HG03469 (cell line): ENCODE data around the gene GRK4.
A peak's percentile ranks its signal among the peaks of the same experiment; 100 is the strongest.
"Not testable (repeated sequence)": the region's sequence is repeated elsewhere in the genome, so short reads cannot be mapped to it uniquely, and the experiment has no call there.

Source experiments
- ATAC-seq: cut with Tn5 transposase; IDR thresholded peaks from one replicate; pipeline ENCODE4 v1.9.1; 2021; ENCODE audit warnings: mild to moderate bottlenecking, moderate library complexity, moderate number of reproducible peaks; ENCODE audit not compliant: unreplicated experiment

Gene GRK4

DNA sequence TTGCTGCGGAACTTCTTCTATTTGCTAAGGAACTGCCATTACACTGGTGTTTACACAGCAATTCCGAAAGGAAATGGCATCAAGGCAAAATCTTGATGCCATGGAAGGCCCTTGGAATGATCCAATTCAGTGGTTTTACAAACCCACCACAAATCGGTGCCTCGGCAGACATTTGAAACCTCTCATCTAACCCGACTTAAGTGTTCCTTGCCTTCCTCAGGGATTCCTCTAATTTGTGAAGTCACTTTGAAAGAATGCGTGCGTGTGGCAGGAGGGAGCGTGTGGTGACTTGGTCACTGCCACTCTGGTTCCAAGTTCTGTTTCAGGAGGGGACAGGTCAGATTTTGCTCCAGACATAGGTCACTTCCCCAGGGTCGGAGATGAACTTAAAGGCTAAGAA, 4.9 kb upstream of the GRK4 start:
- no peak for ATAC-seq

DNA sequence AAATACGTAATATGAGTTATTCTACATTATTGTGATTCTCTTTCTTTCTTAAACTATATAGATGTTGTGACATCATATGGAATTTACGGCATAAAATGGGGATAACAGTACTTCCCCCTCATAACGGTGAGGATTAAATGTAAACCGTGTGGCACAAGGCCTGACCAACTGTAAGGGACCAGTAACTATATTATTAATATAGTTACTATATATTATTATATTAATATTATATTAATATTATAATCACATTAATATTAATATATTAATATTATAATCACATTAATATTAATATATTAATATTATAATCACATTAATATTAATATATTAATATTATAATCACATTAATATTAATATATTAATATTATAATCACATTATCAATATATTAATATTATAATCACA, 2.9 kb upstream of the GRK4 start:
- not testable (repeated sequence) for ATAC-seq

DNA sequence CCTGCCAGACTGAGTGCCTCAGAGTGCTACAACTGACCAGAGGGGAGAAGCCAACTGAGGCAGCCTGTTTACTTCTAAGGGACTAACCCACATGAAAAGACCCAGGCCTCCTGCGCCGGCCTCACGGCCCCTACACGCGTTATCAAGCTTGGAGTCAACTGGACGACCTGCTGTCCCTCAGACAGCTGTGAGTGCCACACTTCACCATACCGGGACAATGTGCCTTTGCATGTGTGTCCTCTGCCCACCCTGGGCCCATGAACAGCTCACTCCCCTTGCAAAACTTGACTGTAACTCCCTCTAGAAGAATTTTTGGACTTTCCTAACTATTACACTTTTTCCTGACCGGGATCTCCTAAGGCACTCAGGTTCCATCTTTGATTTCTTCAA, 2.0 kb upstream of the GRK4 start:
- ATAC-seq = no peak

DNA sequence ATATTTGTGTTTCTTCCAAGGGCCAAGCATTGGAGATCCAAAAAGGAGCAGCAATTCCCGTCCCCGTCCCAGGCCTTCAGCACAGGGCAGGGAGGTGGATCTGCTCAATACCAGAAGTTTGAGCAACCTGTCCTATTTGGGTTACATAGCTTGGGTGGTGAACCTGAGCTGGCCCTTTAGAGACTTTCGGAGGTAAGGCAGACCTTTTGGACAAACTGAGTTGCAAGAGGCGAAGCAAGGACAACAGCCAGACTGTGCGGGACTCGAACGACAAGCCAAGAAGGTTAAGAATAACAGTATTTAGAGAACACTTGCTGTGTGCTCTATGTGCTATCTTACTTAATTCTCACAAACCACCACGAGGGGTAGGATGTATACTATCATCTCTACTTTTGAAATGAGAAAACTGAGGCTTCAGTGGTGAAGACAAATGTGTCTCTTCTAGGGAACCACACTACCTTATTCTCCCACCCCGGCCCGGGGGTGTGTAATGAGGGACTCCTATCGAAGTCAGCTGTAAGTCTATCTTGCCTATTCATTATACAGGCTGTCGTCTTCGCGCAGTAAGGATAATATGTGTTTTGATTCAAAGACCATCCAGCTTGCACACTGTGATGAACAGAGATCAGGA, 1.4 kb upstream of the GRK4 start:
- no peak for ATAC-seq

DNA sequence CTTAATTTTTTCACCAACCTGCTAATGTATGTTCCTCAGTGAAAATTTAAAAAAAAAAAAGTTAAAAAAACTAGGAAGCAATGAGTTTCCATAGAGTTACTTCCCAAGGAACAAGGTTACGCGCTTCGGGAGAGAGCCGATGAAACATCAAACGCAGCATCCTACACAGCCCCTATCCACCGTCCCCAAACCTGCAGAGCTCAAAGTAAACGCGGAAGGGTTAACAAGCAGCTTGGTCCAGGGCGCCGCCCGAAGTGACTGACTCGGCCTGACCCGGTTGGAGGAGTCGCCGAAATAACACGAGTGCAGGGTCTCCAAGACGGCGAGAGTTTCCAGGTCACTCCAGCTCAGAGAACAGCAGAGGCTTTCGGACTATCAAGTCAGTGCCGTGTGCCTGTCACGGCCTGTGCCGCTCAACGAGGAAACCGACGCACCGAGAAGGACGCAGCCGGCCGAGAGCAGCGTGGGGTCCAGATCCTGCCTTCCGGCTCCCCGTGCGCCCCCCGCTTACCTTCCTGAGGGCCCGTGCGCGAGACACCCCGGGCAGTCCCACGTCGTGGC, 677 bp upstream of the GRK4 start:
- ATAC-seq = no peak

GRCh38 chr4:2963966-2964471, 648 bp downstream of the GRK4 start:
- ATAC-seq = peak; percentile 9

DNA sequence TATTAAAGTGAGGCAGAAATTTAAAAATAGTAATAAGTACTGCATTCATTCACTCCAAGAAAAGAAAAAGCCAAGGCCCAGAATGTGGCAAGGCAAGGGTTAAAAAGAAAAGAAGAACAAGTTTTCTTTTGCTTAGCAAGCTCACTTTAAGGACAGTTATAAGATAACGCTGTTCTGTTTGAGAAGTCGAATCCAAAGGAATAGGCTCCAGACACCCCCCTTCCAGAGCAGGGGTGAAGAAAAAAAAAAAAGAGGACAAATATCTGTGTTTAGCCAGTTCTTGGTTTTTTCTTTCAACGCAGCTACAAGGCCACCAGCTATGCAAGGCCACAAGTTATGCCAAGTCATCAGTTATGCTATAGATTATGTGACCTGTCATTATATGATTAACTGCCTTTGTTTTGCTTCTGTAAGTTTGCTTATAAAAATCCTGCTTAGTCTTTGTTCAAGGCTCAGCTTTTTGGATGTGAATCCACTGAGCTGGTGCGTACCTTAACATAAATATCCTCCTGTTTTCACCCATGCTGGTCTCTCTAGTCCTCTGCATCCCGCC, 1.4 kb downstream of the GRK4 start:
- no peak for ATAC-seq

DNA sequence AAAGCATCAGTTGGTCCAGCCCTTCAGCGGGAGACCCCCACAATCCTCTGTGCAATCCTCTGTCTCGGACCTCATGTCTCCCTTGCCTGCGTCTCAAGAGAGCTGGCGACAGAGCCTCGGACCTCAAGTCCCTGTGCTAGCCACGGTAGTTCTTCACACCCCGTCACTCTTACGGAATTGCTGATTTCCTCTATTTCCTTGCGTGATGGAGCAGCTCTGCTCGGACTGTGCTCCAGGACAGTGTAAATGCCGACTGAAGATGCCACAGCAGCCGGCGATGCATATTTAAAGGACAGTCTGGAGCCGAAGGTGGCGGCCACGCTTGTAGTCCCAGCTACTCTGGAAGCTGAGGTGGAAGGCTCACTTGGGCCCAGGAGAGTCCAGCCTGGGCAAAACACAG, 1.9 kb downstream of the GRK4 start:
- no peak for ATAC-seq

GRCh38 chr4:2968381-2968780, 5.0 kb downstream of the GRK4 start:
- no peak for ATAC-seq

DNA sequence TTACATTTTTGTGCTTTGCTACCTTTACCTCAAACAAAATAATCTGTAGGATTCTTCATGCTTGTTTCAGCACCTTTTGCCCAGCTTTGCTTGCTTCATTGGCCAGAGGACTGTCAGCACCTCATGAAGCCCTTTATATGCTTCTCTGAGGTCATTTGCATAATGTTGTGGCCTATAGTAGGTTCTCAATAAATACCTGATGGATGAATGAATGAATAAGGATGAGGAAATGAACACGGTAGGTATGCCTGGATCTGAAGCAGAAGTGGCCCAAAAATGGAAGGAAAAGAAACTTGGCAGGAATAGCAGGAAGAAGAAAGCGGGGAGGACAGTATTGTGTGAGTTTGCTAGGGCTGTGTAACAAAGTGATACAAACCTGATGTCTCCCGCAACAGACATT, 7.9 kb downstream of the GRK4 start:
- no peak for ATAC-seq

DNA sequence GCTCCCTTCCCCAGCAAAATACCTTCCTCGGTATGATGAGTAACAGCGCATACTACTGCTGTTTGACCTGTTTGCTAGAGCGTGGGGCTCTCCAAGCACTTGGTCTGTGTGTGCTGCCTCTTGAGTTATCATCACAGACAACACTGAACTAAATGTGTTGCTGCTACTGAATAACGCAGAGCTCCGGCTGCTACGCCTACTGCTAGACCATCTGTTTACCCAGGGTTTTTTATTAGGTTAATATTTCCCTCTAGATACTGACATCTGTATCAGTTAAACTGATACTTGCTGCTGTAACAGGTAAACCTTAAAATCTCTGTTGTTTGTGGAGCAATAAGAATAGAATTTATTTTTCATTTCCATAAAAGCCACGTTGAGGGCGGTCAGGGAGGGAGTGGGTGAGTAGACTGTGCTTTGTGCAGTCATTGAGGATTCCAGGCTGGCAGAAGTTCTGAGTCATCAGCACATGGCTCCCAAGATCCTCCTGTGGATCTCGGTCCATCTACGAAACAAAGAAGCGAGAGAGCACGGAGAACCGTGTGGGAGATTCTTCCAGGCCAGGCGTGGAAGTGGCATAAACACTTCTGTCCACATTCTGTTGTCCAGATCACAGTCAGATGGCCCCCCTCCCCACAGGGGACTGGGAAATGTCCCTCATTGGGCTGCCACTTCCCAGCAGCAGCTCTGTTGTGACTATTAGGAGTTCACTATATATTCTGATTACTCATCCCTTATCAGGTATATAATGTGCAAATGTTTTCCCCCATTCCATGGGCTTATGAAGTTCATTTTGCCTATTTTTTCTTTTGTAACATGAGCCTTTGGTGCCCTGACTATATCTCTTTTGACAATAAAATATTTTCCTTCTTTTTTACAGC, 14.1 kb downstream of the GRK4 start:
- ATAC-seq = no peak

GRCh38 chr4:2981256-2981819, 18.0 kb downstream of the GRK4 start:
- no peak for ATAC-seq

GRCh38 chr4:2982012-2982411, 18.6 kb downstream of the GRK4 start:
- no peak for ATAC-seq

DNA sequence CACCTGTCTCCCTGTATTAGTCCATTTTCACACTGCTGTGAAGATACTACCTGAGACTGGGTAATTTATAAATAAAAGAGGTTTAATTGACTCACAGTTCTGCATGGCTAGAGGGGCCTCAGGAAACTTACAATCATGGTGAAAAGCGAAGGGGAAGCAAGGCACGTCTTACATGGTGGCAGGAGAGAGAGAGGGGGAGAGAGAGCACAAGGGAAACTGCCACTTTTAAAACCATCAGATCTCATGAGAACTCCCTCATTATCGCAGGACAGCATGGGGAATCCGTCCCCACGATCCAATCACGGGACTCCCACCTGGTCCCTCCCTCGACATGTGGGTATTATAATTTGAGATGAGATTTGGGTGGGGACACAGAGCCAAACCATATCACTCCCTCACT, 20.3 kb downstream of the GRK4 start:
- not testable (repeated sequence) for ATAC-seq

- no peak for ATAC-seq
These were observed 27.9 kb downstream of the GRK4 start for GRCh38 chr4:2991243-2991642.

DNA sequence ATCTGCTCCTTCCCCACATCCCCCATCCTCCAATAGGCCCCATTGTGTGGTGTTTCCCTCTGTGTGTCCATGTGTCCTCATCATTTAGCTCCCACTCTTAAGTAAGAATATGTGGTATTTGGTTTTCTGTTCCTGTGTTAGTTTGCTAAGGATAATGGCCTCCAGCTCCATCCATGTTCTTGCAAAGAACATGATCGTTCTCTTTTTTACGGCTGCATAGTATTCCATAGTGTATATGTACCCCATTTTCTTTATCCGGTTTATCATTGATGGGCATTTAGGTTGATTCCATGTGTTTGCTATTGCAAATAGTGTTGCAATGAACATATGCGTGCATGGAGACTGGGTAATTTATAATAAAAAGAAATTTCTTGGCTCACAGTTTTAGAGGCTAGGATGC, 31.5 kb downstream of the GRK4 start:
- ATAC-seq = no peak

GRCh38 chr4:2995546-2996265, 32.3 kb downstream of the GRK4 start:
- no peak for ATAC-seq

DNA sequence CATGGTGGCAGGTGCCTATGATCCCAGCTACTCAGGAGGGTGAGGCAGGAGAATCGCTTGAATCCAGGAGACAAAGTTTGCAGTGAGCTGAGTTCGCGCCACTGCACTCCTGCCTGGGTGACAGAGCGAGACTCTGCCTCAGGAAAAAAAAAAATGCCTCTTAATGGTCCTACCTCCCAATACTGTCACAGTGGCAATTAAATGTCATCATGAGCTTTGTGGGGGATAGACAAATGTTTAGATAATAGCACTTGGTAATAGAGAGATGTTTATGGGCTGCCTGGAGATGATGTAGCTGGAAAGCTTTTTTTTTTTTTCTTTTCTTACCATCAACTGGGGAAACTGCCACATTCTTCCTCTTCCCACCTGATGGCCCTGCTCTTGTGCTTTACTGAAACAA, 33.0 kb downstream of the GRK4 start:
- ATAC-seq = no peak

DNA sequence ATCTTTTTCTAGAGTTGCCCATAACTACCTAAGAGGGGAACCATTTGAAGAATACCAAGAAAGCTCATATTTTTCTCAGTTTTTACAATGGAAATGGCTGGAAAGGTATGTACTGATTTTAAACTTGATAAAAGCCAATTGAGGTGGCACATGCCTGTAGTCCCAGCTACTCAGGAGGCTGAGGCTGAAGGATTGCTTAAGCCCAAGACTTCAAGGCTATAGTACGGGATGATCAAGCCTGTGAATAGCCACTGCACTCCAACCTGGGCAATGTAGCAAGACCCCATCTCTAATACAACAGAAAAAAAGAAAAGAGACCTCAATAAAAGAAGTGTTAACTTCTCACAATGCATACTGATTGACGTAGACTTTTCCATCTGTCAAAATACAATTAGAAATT, 44.4 kb downstream of the GRK4 start:
- no peak for ATAC-seq

DNA sequence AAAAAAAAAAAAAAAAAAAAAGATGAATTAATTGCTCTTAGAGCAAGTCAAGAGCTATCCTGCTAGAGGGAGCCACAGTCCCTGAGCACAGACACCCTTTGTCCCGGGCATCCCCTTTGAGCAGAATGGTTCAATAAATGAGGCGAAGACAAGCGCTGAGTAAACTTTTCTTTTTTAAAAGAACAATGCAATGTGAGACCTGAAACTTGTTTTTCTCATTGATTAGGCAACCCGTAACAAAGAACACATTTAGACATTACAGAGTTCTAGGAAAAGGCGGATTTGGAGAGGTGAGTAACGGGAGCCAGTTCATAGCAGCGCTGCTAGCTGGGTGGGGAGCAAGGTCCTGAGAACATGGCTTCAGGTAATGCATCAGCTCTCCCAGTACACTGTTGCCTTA, 46.1 kb downstream of the GRK4 start:
- no peak for ATAC-seq

DNA sequence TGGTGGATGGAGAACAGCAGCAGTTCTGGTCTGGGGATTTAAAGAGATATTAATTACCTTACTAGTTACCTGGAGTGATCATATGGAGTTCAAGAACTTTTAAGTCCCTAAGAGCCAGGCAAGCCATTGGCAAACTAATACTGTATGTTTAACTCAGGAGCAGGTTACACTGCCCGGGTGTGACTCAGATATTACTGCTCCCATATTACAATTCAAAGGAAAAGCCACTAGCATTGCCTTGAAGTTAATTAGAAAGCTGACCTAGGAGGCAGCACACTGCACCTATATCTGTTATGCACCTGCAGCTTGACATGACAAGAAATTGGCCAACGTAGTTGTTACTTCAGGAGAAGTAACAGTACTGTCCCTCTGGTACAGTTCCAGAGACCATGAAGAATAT, 47.2 kb downstream of the GRK4 start:
- ATAC-seq = no peak
